GM12874 (cell line): ENCODE data around the gene CALHM4.

Experiments
- TF ChIP-seq, protein P1 (sequence below): IDR thresholded peaks from 2 replicates; pipeline ENCODE4 v1.5.1; 2011; ENCODE audit warnings: low read depth, mild to moderate bottlenecking, control low read depth, low read length, moderate library complexity; ENCODE audit not compliant: insufficient read depth

The CALHM4 gene

GRCh38 chr6:116561377-116562018, 7.9 kb downstream of the CALHM4 start:
- TF ChIP-seq, protein P1, sequence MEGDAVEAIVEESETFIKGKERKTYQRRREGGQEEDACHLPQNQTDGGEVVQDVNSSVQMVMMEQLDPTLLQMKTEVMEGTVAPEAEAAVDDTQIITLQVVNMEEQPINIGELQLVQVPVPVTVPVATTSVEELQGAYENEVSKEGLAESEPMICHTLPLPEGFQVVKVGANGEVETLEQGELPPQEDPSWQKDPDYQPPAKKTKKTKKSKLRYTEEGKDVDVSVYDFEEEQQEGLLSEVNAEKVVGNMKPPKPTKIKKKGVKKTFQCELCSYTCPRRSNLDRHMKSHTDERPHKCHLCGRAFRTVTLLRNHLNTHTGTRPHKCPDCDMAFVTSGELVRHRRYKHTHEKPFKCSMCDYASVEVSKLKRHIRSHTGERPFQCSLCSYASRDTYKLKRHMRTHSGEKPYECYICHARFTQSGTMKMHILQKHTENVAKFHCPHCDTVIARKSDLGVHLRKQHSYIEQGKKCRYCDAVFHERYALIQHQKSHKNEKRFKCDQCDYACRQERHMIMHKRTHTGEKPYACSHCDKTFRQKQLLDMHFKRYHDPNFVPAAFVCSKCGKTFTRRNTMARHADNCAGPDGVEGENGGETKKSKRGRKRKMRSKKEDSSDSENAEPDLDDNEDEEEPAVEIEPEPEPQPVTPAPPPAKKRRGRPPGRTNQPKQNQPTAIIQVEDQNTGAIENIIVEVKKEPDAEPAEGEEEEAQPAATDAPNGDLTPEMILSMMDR = peak; percentile 73

DNA sequence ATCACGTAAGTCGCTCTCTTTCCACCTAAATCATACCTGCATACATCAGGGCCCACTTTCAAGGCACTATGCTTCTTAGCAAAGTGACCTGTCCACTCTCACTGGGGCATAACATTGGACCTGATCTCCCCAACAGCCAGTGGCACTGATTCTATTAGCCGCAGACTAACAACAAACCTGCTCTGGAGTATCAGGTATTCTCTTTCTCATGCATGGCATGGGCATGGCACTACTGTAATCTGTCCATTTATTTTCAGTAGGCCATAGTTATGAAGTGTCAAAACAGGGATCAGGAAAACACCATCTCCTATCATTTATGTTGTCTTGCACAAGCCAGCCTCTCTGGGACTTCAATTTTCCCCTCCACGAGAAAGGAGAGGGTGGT, 8.5 kb downstream of the CALHM4 start:
- TF ChIP-seq, protein P1 = no peak

DNA sequence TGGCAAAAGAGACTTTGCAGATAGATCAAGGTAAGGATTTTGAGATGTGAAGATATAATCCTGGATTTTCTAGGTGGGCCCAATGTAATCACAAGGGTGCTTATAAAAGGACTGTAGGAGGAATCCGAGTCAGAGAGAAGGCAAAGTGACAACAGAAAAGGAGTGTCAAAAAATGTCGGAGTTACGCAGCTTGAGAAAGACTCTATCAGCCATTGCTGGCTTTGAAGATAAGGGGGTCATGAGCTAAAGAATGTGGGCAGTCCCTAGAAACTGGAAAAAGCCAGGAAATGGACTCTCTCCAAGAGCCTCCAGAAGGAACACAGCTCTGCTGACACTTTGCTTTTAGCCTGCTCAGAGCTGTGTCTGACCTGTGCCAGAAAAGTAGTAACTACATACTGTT, 9.1 kb downstream of the CALHM4 start:
- TF ChIP-seq, protein P1 = no peak

- TF ChIP-seq, protein P1 = no peak
Observed at GRCh38 chr6:116563830-116564229, 10.3 kb downstream of the CALHM4 start.

- TF ChIP-seq, protein P1 = no peak
Observed at GRCh38 chr6:116564311-116564710, 10.8 kb downstream of the CALHM4 start.

- TF ChIP-seq, protein P1 = no peak
Observed at GRCh38 chr6:116564921-116565872, 11.6 kb downstream of the CALHM4 start.

GRCh38 chr6:116568111-116568510, 14.6 kb downstream of the CALHM4 start:
- TF ChIP-seq, protein P1 = no peak
